ENCODE results near the gene AOPEP.
A peak's percentile ranks its signal among the peaks of the same experiment; 100 is the strongest.

The AOPEP gene

DNA sequence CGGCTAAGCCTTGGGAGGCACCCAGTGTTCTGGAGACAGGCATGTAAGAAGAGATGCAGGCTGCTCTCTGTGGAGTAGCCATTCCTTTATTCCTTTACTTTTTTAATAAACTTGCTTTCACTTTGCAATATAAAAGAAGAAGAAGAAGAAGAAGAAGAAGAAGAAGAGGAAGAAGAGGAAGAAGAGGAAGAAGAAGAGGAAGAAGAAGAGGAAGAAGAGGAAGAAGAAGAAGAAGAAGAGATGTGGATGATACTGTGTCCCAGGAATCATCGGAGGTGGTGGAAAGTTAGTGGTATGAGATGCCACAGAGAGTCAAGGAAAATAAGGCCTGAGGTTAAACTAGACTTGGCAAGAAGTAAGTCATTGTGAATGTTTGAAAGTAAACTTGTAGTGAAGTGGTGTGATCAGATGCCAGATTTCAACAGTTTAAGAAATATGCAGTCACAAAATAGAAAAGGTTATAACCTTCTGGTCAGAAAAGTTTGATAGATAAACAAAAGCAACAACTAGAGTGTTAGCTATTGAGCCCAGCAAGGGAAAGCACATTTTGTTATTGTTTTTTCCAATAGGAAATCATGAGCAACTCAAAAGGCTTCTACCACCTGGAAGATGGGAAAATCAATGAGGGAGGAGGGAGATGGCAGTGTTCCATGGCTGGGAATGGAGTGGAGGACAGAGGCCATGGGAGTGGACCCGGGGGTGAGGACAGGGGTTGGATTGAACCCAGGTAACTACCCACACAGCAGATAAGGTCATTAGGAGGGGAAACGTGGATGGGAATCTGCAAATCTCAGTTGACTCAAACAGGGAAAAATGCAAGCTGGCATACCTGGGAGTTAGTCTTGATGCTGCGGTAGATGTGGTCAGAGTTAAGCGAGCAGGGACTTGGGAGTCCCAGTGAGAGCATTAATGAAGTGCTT is 16.8 kb downstream of the AOPEP start:
- 84% methylated on average over 4 of the region's 6 CpGs for WGBS (ENCODE audit: insufficient coverage)
- no peak for DNase-seq
- Histone ChIP-seq H3K36me3 (ENCODE audit: control insufficient read depth in 4 of 4, insufficient read depth in 4 of 4, low read length in 3 of 4) (peaks cover 0 to 4% (median 1%) of the 10 kb centered on the region in 4 experiments), H3K4me3 (ENCODE audit: control insufficient read depth in 1 of 7, extremely low read depth in 1 of 7, insufficient read depth in 4 of 7, low read depth in 2 of 7, low read length in 6 of 7) (no peak overlapping the region), H3K4me1 (ENCODE audit: control extremely low read depth in 1 of 4, control insufficient read depth in 4 of 4, insufficient read depth in 4 of 4, low read length in 3 of 4) (peaks cover 0 to 3% (median 0%) of the 10 kb centered on the region in 4 experiments), H3K27ac (ENCODE audit: insufficient read depth in 1 of 2, low read depth in 1 of 2, low read length in 2 of 2, poor library complexity in 1 of 2, severe bottlenecking in 2 of 2) (no peak overlapping the region), H3K9me3 (ENCODE audit: control extremely low read depth in 1 of 5, control insufficient read depth in 4 of 5, insufficient read depth in 2 of 5, low read depth in 1 of 5, low read length in 4 of 5) (peaks cover 0 to under 1% (median 0%) of the 10 kb centered on the region in 5 experiments), H3K27me3 (replicated peaks in 2 of 5; ENCODE audit: control insufficient read depth in 4 of 5, insufficient read depth in 5 of 5, low read length in 4 of 5) (no peaks in the 10 kb centered on the region)
- CTCF ChIA-PET: no interaction called here
- POLR2A ChIA-PET: no interaction called here

DNA sequence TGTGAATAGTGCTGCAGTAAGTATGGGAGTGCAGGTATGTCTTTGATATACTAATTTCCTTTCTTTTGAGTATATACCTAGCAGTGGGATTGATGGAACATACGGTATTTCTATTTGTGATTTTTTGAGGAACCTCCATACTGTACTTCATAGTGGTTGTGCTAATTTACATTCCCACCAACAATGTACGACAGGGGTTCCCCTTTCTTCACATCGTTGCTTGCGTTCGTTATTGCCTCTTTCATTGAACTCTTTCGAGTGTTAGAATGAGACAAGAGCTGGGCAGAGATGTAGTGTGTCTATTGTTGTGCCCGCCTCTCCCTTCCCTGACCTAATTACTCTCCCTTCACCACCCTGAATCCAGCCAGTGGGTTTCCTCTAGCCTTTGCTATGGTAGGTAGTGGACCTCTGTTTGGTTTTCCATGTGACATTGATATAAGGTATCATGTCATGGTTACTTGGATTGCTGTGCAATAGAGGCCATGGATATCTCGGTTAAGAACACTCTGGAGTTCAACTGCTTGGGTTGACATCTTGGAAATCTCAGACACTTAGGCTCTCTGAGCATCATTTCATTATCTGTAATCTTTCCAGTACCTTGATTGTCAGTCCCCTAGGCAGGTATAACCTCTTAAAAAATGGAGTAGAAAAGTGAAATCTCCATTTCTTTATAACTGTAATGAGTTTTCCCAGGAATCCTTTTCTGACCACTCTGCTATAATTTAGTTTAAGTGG is 19.5 kb downstream of the AOPEP start:
- Histone ChIP-seq H3K27ac (ENCODE audit: insufficient read depth in 1 of 2, low read depth in 1 of 2, low read length in 2 of 2, poor library complexity in 1 of 2, severe bottlenecking in 2 of 2) (no peak overlapping the region), H3K9me3 (ENCODE audit: control extremely low read depth in 1 of 5, control insufficient read depth in 4 of 5, insufficient read depth in 2 of 5, low read depth in 1 of 5, low read length in 4 of 5) (peaks cover 3 to 14% (median 4%) of the 10 kb centered on the region in 5 experiments), H3K4me3 (ENCODE audit: control insufficient read depth in 1 of 7, extremely low read depth in 1 of 7, insufficient read depth in 4 of 7, low read depth in 2 of 7, low read length in 6 of 7) (no peak overlapping the region), H3K27me3 (replicated peaks in 2 of 5; ENCODE audit: control insufficient read depth in 4 of 5, insufficient read depth in 5 of 5, low read length in 4 of 5) (no peaks in the 10 kb centered on the region), H3K36me3 (ENCODE audit: control insufficient read depth in 4 of 4, insufficient read depth in 4 of 4, low read length in 3 of 4) (peaks cover 0 to 17% (median 10%) of the 10 kb centered on the region in 4 experiments), H3K4me1 (ENCODE audit: control extremely low read depth in 1 of 4, control insufficient read depth in 4 of 4, insufficient read depth in 4 of 4, low read length in 3 of 4) (peaks cover 0 to 3% (median 0%) of the 10 kb centered on the region in 4 experiments)
- ChIA-PET CTCF (no interaction called here), POLR2A (no interaction called here)
- no CpG with 5 or more reads among the region's 8 CpGs for WGBS (ENCODE audit: insufficient coverage)
- DNase-seq: no peak

DNA sequence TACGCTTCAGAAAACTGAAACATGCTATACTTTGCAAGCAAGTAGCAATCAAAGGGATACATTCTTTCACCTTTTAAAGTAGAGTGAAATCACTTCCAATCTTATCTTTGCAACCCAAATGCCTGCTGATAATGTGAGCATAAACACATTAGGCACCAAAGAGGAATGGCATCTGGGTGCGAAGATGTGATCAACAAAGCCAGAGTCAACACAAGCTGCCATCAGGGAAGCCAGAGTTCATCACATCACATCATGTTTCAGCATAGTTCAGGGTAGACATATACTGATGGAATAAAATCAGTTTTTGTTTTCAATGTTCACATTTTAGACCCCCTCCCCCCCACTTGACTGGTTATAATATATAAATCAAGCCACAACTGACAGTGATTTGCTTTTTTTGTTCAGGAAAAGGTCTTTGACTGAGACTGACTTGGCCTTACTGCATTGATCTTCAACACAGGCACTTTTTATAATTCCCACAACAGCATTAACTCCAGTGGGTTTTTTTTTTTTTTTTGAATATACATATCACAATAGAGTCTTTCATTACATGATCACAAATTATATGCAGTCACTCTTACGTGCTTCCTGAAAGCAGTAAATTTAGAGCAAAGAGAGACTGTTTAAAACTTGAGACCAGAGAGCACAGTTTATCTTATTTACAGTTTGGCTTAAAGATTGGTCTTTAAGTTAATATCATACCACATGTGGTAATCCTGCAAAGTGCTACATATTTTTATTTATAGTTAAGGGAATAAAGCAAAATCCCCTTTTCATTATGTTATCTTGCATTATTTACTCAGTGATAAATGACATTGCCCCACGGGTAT is 20.3 kb downstream of the AOPEP start:
- H3K4me3 ChIP-seq (ENCODE audit: control insufficient read depth in 1 of 7, extremely low read depth in 1 of 7, insufficient read depth in 4 of 7, low read depth in 2 of 7, low read length in 6 of 7): no peak overlapping the region
- H3K36me3 ChIP-seq (ENCODE audit: control insufficient read depth in 4 of 4, insufficient read depth in 4 of 4, low read length in 3 of 4): peaks cover 0 to 17% (median 10%) of the 10 kb centered on the region in 4 experiments
- 100% methylated on average over 1 of the region's 4 CpGs for WGBS (ENCODE audit: insufficient coverage)
- CTCF ChIA-PET: interaction anchor here (0.9 kb wide), 1 partner anchor 14 kb away, joined by 3 read pairs; no protein-coding TSS in a partner anchor
- peaks cover 3 to 14% (median 4%) of the 10 kb centered on the region in 5 experiments for H3K9me3 ChIP-seq (ENCODE audit: control extremely low read depth in 1 of 5, control insufficient read depth in 4 of 5, insufficient read depth in 2 of 5, low read depth in 1 of 5, low read length in 4 of 5)
- H3K4me1 ChIP-seq (ENCODE audit: control extremely low read depth in 1 of 4, control insufficient read depth in 4 of 4, insufficient read depth in 4 of 4, low read length in 3 of 4): no peaks in the 10 kb centered on the region
- H3K27ac ChIP-seq (ENCODE audit: insufficient read depth in 1 of 2, low read depth in 1 of 2, low read length in 2 of 2, poor library complexity in 1 of 2, severe bottlenecking in 2 of 2): no peak overlapping the region
- POLR2A ChIA-PET: no interaction called here
- no peak for DNase-seq
- no peaks in the 10 kb centered on the region for H3K27me3 ChIP-seq (replicated peaks in 2 of 5; ENCODE audit: control insufficient read depth in 4 of 5, insufficient read depth in 5 of 5, low read length in 4 of 5)

DNA sequence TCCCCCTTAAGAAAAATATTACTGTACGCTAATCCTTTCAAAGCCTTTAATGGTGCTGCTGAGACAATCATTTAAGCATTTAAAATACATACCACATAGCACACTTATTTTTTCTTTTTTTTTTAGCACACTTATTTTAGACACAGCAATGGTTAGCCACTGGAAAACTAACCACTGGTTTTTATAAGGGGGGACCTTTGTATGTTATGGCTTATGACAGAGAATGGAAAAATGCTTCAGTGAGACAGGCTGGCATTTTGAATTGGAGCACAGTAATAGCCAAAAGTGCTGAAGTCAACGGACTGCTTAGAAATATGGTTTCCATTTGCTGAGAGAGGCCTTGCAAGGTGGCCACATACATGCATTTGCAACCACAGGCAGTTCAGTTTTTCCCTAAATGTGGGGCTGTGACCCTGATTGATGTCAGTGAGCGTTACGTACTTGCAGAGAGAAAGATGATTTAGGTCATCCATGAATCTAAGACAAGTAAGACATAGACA is 28.5 kb downstream of the AOPEP start:
- DNase-seq: no peak
- Histone ChIP-seq H3K4me1 (ENCODE audit: control extremely low read depth in 1 of 4, control insufficient read depth in 4 of 4, insufficient read depth in 4 of 4, low read length in 3 of 4) (no peaks in the 10 kb centered on the region), H3K27ac (ENCODE audit: insufficient read depth in 1 of 2, low read depth in 1 of 2, low read length in 2 of 2, poor library complexity in 1 of 2, severe bottlenecking in 2 of 2) (no peak overlapping the region), H3K9me3 (ENCODE audit: control extremely low read depth in 1 of 5, control insufficient read depth in 4 of 5, insufficient read depth in 2 of 5, low read depth in 1 of 5, low read length in 4 of 5) (peaks cover 0 to 1% (median 0%) of the 10 kb centered on the region in 5 experiments), H3K27me3 (replicated peaks in 2 of 5; ENCODE audit: control insufficient read depth in 4 of 5, insufficient read depth in 5 of 5, low read length in 4 of 5) (no peaks in the 10 kb centered on the region), H3K36me3 (ENCODE audit: control insufficient read depth in 4 of 4, insufficient read depth in 4 of 4, low read length in 3 of 4) (peaks cover 0 to 9% (median 3%) of the 10 kb centered on the region in 4 experiments), H3K4me3 (ENCODE audit: control insufficient read depth in 1 of 7, extremely low read depth in 1 of 7, insufficient read depth in 4 of 7, low read depth in 2 of 7, low read length in 6 of 7) (no peak overlapping the region)
- CTCF ChIA-PET: interaction anchor here (1.0 kb wide), 1 partner anchor 35 kb away, joined by 3 read pairs; no protein-coding TSS in a partner anchor
- POLR2A ChIA-PET: no interaction called here
- 100% methylated on average over 4 of the region's 4 CpGs for WGBS (ENCODE audit: insufficient coverage)

DNA sequence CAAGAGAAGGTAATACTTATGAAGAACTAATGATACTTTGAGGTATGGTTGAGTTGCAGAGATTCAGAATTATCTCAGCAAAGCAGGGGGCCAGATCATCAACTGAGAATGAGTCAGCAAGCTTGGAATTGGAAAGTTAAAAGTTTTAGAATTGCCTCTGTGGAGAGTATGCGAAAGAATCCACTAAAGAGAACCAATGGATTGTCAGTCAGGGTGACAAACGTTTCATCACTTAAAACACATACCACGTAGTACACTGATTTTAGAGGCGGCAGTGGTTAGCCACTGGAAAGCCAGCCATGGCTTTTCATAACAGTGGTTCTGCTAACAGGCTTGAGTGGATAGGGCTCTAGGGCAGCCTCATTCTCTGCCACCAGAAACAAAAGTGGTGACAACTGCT is 30.7 kb downstream of the AOPEP start:
- Histone ChIP-seq H3K9me3 (ENCODE audit: control extremely low read depth in 1 of 5, control insufficient read depth in 4 of 5, insufficient read depth in 2 of 5, low read depth in 1 of 5, low read length in 4 of 5) (no peaks in the 10 kb centered on the region), H3K27ac (ENCODE audit: insufficient read depth in 1 of 2, low read depth in 1 of 2, low read length in 2 of 2, poor library complexity in 1 of 2, severe bottlenecking in 2 of 2) (no peak overlapping the region), H3K27me3 (replicated peaks in 2 of 5; ENCODE audit: control insufficient read depth in 4 of 5, insufficient read depth in 5 of 5, low read length in 4 of 5) (no peaks in the 10 kb centered on the region), H3K4me1 (ENCODE audit: control extremely low read depth in 1 of 4, control insufficient read depth in 4 of 4, insufficient read depth in 4 of 4, low read length in 3 of 4) (no peaks in the 10 kb centered on the region), H3K36me3 (ENCODE audit: control insufficient read depth in 4 of 4, insufficient read depth in 4 of 4, low read length in 3 of 4) (peaks cover 6 to 14% (median 12%) of the 10 kb centered on the region in 4 experiments), H3K4me3 (ENCODE audit: control insufficient read depth in 1 of 7, extremely low read depth in 1 of 7, insufficient read depth in 4 of 7, low read depth in 2 of 7, low read length in 6 of 7) (no peak overlapping the region)
- POLR2A ChIA-PET: no interaction called here
- WGBS (ENCODE audit: insufficient coverage): 65% methylated on average over 4 of the region's 4 CpGs
- CTCF ChIA-PET: interaction anchor here (1.4 kb wide), 1 partner anchor 160 kb away, joined by 4 read pairs; no protein-coding TSS in a partner anchor
- peak in 2 of 3 donors; percentile 24 to 30 for DNase-seq

DNA sequence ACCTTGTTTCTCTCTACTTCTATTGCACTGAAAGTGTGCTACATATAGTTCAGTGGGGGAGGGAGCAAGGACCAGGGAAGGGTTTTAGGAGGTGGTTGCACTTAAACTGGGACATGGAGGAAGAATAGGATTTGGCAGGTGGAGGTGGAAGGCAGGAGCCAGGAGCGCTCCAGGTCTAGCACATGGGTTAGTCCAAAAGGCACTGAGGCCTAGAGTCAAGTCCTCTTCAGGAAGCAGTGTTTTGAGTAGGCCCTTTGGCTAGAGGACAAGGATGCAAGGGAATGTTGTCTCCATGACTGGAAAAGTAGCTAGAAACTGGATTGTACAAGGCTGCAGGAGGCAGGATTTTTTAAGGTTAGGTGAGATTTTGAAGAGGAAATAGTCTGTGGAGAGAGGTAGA is 31.5 kb downstream of the AOPEP start:
- Histone ChIP-seq H3K36me3 (ENCODE audit: control insufficient read depth in 4 of 4, insufficient read depth in 4 of 4, low read length in 3 of 4) (peaks cover 6 to 14% (median 12%) of the 10 kb centered on the region in 4 experiments), H3K27me3 (replicated peaks in 2 of 5; ENCODE audit: control insufficient read depth in 4 of 5, insufficient read depth in 5 of 5, low read length in 4 of 5) (no peaks in the 10 kb centered on the region), H3K4me3 (ENCODE audit: control insufficient read depth in 1 of 7, extremely low read depth in 1 of 7, insufficient read depth in 4 of 7, low read depth in 2 of 7, low read length in 6 of 7) (no peak overlapping the region), H3K4me1 (ENCODE audit: control extremely low read depth in 1 of 4, control insufficient read depth in 4 of 4, insufficient read depth in 4 of 4, low read length in 3 of 4) (no peaks in the 10 kb centered on the region), H3K9me3 (ENCODE audit: control extremely low read depth in 1 of 5, control insufficient read depth in 4 of 5, insufficient read depth in 2 of 5, low read depth in 1 of 5, low read length in 4 of 5) (no peaks in the 10 kb centered on the region), H3K27ac (ENCODE audit: insufficient read depth in 1 of 2, low read depth in 1 of 2, low read length in 2 of 2, poor library complexity in 1 of 2, severe bottlenecking in 2 of 2) (no peak overlapping the region)
- POLR2A ChIA-PET: no interaction called here
- 100% methylated on average over 1 of the region's 1 CpG for WGBS (ENCODE audit: insufficient coverage)
- DNase-seq: no peak
- CTCF ChIA-PET: interaction anchor here (1.4 kb wide), 1 partner anchor 159 kb away, joined by 4 read pairs; no protein-coding TSS in a partner anchor
